ENCODE results near the gene CNOT2. TPM values are rescaled to one million over a fixed set of nuclear protein-coding genes. Genes with fewer than 3 reads are reported as not detected.

Gene CNOT2
- total RNA-seq, 1 donor from 2014 or later: 79.4 TPM

DNA sequence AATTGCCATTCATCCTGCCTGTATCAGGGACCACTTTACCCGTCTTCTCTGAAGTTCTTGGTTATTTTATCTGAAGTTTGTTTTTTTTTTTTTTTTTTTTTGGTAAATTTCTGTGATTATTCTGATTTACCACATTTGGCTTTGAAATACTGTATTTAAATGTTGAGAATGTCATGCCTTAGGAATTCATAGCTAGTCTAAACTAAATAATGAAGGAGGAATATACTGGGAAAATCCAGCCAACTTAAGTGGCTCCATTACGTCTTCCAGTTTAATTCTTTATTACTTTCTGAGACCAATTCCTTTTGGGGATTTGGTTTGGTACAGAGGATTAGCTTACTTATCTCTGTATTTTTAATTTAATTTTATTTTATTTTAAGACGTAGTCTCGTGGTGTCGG, 62.6 kb downstream of the CNOT2 start:
- Mint-ChIP-seq H3K4me3 (no peak overlapping the region), H3K4me1 (no peaks in the 10 kb centered on the region), H3K36me3 (ENCODE audit: low read depth) (peaks cover 42% of the 10 kb centered on the region), H3K9me3 (peaks cover 4% of the 10 kb centered on the region), H3K27ac (ENCODE audit: unreplicated experiment) (no peak overlapping the region), H3K27me3 (ENCODE audit: low read depth) (no peaks in the 10 kb centered on the region)
- DNase-seq (ENCODE audit: low read depth, low spot score): no peak
- no peak for TF ChIP-seq CTCF (conservative IDR thresholded peaks at IDR 0.05)

- H3K4me3 Mint-ChIP-seq: no peak overlapping the region
- no peak overlapping the region for H3K27ac Mint-ChIP-seq (ENCODE audit: unreplicated experiment)
Observed at GRCh38 chr12:70306676-70307075, 63.4 kb downstream of the CNOT2 start.

DNA sequence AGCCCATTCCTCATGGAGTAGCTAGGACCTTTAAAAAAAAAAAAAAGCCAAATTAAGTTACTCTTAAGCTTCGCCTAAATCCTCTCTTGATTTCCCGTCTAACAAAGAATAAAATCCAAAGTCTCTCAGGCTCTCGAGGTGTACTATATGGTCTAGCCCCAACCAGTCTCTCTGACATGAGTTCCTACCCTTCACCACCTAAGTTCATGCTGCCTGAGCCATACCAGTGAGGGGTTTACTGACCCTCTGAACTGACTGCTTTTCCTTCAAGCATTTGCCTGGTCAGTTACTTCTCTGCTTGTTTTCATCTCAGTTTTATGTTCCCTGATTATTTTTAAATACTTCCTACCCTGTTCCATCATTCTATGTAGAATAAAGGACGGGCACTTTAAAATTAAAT, 64.6 kb downstream of the CNOT2 start:
- Mint-ChIP-seq H3K9me3 (peaks cover 4% of the 10 kb centered on the region), H3K36me3 (ENCODE audit: low read depth) (peaks cover 32% of the 10 kb centered on the region), H3K27ac (ENCODE audit: unreplicated experiment) (no peak overlapping the region), H3K4me3 (no peak overlapping the region), H3K4me1 (no peaks in the 10 kb centered on the region), H3K27me3 (ENCODE audit: low read depth) (no peaks in the 10 kb centered on the region)
- no peak for DNase-seq (ENCODE audit: low read depth, low spot score)
- no peak for TF ChIP-seq CTCF (conservative IDR thresholded peaks at IDR 0.05)

More at GRCh38 chr12:70306676-70307075, 63.4 kb downstream of the CNOT2 start:
- Mint-ChIP-seq H3K9me3 (peaks cover 4% of the 10 kb centered on the region), H3K36me3 (ENCODE audit: low read depth) (peaks cover 35% of the 10 kb centered on the region), H3K27me3 (ENCODE audit: low read depth) (no peaks in the 10 kb centered on the region), H3K4me1 (no peaks in the 10 kb centered on the region)
- no peak for TF ChIP-seq CTCF (conservative IDR thresholded peaks at IDR 0.05)
- no peak for DNase-seq (ENCODE audit: low read depth, low spot score)

- no peaks in the 10 kb centered on the region for H3K27me3 Mint-ChIP-seq (ENCODE audit: low read depth)
- no peak for TF ChIP-seq CTCF (conservative IDR thresholded peaks at IDR 0.05)
- no peak overlapping the region for H3K4me3 Mint-ChIP-seq
- no peaks in the 10 kb centered on the region for H3K9me3 Mint-ChIP-seq
- H3K27ac Mint-ChIP-seq (ENCODE audit: unreplicated experiment): no peak overlapping the region
- H3K4me1 Mint-ChIP-seq: no peaks in the 10 kb centered on the region
- H3K36me3 Mint-ChIP-seq (ENCODE audit: low read depth): peaks cover 17% of the 10 kb centered on the region
- no peak for DNase-seq (ENCODE audit: low read depth, low spot score)
Observed at GRCh38 chr12:70309348-70309747, 66.1 kb downstream of the CNOT2 start.

- Mint-ChIP-seq H3K9me3 (no peaks in the 10 kb centered on the region), H3K36me3 (ENCODE audit: low read depth) (no peaks in the 10 kb centered on the region), H3K4me1 (no peaks in the 10 kb centered on the region), H3K4me3 (no peak overlapping the region), H3K27ac (ENCODE audit: unreplicated experiment) (no peak overlapping the region), H3K27me3 (ENCODE audit: low read depth) (no peaks in the 10 kb centered on the region)
- TF ChIP-seq CTCF (conservative IDR thresholded peaks at IDR 0.05): no peak
- DNase-seq (ENCODE audit: low read depth, low spot score): no peak
Observed at GRCh38 chr12:70314145-70314544, 70.9 kb downstream of the CNOT2 start.

DNA sequence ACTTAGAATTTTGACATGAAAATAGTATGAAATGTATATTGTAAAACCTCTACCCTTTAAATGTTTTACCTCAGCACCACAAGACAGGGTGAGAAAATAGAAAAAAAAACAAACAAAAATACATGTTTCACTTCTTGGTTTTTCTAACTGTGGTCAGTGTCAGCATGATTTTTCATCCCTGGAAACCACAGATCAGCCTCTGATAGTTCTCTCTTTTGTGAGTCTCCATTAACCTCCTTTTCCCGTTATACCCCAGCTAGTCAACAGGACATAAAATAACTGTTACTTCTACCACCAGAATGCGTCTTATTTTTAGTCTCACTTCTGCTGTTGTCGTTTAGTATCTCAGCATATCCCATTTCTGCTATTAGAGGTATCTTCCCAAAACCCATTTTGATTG, 74.5 kb downstream of the CNOT2 start:
- no peak for TF ChIP-seq CTCF (conservative IDR thresholded peaks at IDR 0.05)
- Mint-ChIP-seq H3K9me3 (no peaks in the 10 kb centered on the region), H3K4me3 (no peak overlapping the region), H3K27me3 (ENCODE audit: low read depth) (no peaks in the 10 kb centered on the region), H3K36me3 (ENCODE audit: low read depth) (no peaks in the 10 kb centered on the region), H3K27ac (ENCODE audit: unreplicated experiment) (no peak overlapping the region), H3K4me1 (no peaks in the 10 kb centered on the region)
- DNase-seq (ENCODE audit: low read depth, low spot score): no peak
